ENCODE measurements around the gene LSM3.
A peak's percentile ranks its signal among the peaks of the same experiment; 100 is the strongest.

The LSM3 gene

GRCh38 chr3:14142567-14143270 lies 35.9 kb upstream of the LSM3 start:
- H3K4me3 ChIP-seq (ENCODE audit: low read depth, low read length) = no peak overlapping the region
- DNase-seq (ENCODE audit: low read depth) = no peak

GRCh38 chr3:14143271-14144225 lies 35.1 kb upstream of the LSM3 start:
- peak; percentile 94 for DNase-seq (ENCODE audit: low read depth)
- no peak overlapping the region for H3K4me3 ChIP-seq (ENCODE audit: low read depth, low read length)

DNA sequence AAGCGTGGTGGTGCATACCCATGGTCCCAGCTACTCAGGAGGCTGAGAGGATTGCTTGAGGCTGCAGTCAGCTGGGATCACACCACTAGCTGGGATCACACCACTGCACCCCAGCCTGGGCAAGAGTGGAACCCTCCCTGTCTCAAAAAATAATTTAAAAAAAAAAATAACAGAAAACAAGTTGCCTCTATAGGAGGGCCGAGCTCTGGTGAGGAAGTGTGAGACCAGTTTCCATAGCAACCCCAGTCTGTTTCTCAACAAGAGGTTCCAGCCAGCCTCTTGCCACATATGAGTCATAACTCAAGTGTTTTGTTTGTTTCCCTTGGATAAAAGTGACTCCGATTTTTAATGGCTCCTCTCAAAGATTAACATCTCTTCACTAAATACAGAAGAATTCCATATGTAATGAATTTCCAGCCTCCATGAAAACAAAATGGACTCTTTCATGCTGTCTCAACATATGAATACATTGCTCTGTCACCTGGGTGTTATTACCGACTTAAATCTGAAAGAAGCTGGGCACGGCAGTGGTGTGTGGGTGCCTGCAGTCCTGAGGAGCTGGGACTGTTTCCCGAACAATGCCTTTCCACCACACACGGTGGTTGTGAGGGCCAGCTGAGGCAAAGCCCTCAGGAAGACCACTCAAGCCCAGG lies 34.1 kb upstream of the LSM3 start:
- H3K4me3 ChIP-seq (ENCODE audit: low read depth, low read length) = peak overlapping the region; percentile 21
- peak; percentile 98 for DNase-seq (ENCODE audit: low read depth)

- DNase-seq (ENCODE audit: low read depth) = no peak
- no peak overlapping the region for H3K4me3 ChIP-seq (ENCODE audit: low read depth, low read length)
Measured at GRCh38 chr3:14145236-14145635, 33.4 kb upstream of the LSM3 start.

GRCh38 chr3:14145670-14146380 lies 32.8 kb upstream of the LSM3 start:
- no peak overlapping the region for H3K4me3 ChIP-seq (ENCODE audit: low read depth, low read length)
- DNase-seq (ENCODE audit: low read depth) = no peak

- DNase-seq (ENCODE audit: low read depth) = no peak
Measured at GRCh38 chr3:14146381-14147065, 32.1 kb upstream of the LSM3 start.

GRCh38 chr3:14147066-14147435 lies 31.6 kb upstream of the LSM3 start:
- no peak overlapping the region for H3K4me3 ChIP-seq (ENCODE audit: low read depth, low read length)
- no peak for DNase-seq (ENCODE audit: low read depth)

More at GRCh38 chr3:14146381-14147065, 32.1 kb upstream of the LSM3 start:
- no peak overlapping the region for H3K4me3 ChIP-seq (ENCODE audit: low read depth, low read length)

- no peak overlapping the region for H3K4me3 ChIP-seq (ENCODE audit: low read depth, low read length)
- no peak for DNase-seq (ENCODE audit: low read depth)
Measured at GRCh38 chr3:14147617-14148016, 31.0 kb upstream of the LSM3 start.

DNA sequence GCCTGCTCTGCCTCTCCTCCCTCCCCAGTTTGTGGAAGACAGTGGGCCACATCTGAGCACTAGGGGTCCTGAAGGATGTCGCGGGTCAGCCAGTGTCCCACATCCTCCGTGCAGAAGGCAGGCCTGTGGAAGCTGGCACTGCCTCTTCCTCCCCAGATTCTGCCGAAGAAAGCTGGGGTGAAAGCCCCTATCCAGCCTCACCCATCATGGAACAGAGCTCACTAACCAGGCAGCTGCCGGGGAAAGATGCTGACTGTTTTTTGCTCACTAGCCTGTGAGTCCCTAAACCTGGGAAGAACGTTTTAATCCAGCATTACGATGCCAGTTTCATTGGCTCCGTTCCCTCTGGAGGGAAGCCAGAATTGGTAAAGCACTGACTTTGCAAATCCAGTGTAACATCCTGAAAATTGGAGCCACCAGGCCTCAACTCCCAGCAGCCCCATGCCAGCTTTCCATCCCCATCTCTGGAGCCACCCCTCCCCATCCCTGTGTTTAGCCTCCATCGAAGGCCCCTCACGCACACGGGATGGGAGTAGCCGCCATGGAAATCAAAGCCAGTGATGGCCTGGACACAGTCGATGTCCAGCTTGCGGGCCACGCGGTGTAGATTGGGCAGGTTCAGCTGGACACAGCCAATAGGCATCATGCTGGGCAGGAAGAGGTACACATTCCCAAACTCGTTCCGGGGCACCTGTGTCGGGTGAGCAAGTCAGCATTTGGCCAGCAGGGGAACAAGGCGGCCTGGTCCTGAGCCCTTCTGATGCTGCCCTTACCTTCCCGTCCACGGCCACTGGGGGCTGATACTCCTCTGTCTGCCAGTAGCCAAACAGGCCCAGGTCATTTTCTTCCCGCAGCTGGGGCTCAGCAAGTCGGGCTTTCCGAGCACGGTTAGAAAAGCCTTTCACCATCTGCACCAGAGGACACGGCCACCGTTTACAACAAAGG lies 30.3 kb upstream of the LSM3 start:
- H3K4me3 ChIP-seq (ENCODE audit: low read depth, low read length) = no peak overlapping the region
- DNase-seq (ENCODE audit: low read depth) = no peak

GRCh38 chr3:14150078-14150477 lies 28.5 kb upstream of the LSM3 start:
- no peak overlapping the region for H3K4me3 ChIP-seq (ENCODE audit: low read depth, low read length)
- no peak for DNase-seq (ENCODE audit: low read depth)

DNA sequence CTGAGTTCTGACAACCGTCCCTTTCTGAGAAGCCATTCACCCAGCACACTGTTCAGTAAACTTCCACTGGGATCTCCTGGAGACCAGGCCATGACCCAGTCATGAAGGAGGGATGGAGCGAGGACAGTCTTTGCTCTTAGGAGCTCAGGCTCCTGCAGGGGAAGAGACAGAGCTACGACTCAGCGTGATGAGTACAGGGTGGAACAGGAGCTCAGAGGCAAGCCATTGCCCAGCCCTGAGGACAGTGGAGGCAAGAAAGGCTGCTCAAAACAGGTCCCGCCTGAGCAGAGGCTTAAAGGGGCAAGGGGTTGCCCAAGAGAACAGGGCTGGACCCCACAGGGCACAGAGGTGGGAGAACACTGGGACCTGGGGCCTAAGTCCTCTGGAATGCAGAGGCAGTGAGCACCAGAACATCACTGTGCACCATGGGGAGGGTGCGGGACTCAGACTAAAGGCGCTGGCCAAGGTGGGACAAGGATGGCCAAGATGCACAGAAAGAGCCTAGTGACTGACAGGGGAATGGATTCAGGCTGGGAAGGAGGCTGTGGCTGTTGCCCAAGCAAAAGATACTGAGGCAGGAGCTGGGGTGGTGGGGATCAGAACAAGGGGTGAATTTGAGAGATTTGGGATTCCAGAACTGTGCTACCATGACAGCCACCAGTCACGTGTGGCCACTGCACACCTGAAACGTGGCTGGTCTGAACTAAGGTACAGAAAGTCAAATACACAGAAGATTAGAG lies 28.0 kb upstream of the LSM3 start:
- no peak for DNase-seq (ENCODE audit: low read depth)
- H3K4me3 ChIP-seq (ENCODE audit: low read depth, low read length) = no peak overlapping the region

- no peak for DNase-seq (ENCODE audit: low read depth)
- no peak overlapping the region for H3K4me3 ChIP-seq (ENCODE audit: low read depth, low read length)
Measured at GRCh38 chr3:14151471-14152083, 27.0 kb upstream of the LSM3 start.

- DNase-seq (ENCODE audit: low read depth) = no peak
- no peak overlapping the region for H3K4me3 ChIP-seq (ENCODE audit: low read depth, low read length)
Measured at GRCh38 chr3:14152233-14152962, 26.2 kb upstream of the LSM3 start.

DNA sequence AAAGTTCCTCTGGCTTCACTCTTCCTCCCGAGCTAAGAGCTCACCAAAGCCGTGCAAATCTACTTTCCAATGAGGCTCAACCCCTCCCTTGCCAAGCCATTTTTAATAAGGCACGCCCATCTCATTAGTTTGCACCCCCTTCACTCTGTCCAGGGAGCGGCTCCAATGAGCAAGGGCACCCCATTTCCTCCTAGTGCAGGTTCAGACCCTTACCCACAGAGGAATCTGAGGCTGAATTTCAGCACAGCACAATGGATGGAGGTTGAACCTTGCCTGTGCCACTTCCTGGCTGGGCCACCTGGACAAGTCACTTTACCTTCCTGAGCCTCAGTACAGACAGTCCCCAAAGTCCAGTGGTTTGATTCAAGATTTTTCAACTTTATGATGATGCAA lies 25.7 kb upstream of the LSM3 start:
- DNase-seq (ENCODE audit: low read depth) = no peak
- no peak overlapping the region for H3K4me3 ChIP-seq (ENCODE audit: low read depth, low read length)

DNA sequence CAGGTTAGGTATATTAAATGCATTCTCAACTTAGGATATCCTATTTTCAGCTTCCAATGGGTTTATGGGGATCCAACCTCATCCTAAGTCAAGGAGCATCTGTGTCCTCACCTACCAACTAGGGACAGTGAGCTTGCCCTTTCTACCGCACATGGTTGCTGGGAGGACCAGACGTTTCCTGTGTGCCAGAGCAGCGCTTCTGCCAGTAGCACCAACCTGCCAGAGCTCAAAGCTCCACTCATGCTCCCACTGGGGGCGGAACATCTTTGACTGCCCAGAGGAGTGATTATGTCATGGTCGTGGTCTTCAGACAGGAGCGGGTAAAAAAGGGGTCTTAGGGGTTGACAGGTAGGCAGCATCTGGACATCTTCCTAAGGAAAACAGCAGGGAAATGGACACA lies 25.0 kb upstream of the LSM3 start:
- no peak for DNase-seq (ENCODE audit: low read depth)
- H3K4me3 ChIP-seq (ENCODE audit: low read depth, low read length) = no peak overlapping the region

DNA sequence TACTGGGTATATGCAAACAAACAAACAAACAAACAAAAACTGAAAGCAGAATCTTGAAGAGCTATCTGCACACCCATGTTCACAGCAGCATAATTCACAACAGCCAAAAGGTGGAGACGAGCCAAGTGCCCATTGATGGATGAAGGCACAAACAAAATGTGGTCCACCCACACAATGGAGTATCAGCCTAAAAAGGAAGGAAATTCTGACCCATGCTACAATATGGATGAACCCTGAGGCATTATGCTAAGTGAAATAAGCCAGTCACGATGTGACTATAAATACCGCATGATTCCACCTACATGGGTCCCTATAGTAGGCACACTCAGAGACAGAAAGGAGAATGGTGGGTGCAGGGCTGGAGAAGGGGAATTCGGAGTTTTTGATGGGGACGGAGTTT lies 24.3 kb upstream of the LSM3 start:
- DNase-seq (ENCODE audit: low read depth) = no peak

More for the DNA sequence above, 24.3 kb upstream of the LSM3 start:
- no peak overlapping the region for H3K4me3 ChIP-seq (ENCODE audit: low read depth, low read length)
